ENCODE data around the gene MYO5A. TPM values are rescaled to one million over a fixed set of nuclear protein-coding genes. Genes with fewer than 3 reads are reported as not detected.

Gene MYO5A
- polyA plus RNA-seq, 1 donor (not counting 4 experiments of a cell fraction or from before 2014, with no cell fraction given) = 53.8 TPM

DNA sequence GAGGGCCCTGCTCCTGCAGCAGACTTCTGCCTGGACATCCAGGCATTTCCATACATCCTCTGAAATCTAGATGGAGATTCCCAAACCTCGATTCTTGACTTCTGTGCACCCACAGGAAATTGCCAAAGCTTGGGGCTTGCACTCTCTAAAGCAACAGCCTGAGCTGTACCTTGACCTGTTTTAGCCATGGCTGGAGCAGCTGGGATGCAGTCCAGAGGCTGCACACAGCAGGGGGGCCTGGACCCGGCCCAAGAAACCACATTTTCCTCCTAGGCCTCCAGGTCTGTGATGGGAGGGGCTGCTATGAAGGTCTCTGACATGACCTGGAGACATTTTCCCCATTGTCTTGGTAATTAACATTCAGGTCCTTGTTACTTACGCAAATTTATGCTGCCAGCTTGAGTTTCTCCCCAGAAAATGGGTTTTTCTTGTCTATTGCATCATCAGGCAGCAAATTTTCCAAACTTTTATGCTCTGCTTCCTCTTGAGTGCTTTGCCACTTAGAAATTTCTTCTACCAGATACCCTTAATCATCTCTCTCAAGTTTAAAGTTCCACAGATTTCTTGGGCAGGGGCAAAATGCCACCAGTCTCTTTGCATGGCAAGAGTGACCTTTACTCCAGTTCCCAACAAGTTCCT, 11.8 kb upstream of the MYO5A start:
- Histone ChIP-seq H3K9me1 (ENCODE audit: control insufficient read depth, extremely low read depth, insufficient read depth, low read length) (no peaks in the 10 kb centered on the region), H3K27me3 (ENCODE audit: control insufficient read depth, extremely low read depth, insufficient read depth, low read length) (no peaks in the 10 kb centered on the region), H3K27ac (ENCODE audit: control insufficient read depth, insufficient read depth, low read length) (no peak overlapping the region), H3K36me3 (ENCODE audit: control insufficient read depth in 2 of 2, extremely low read depth in 1 of 2, insufficient read depth in 2 of 2, low read length in 2 of 2) (no peaks in the 10 kb centered on the region), H3K4me1 (ENCODE audit: control insufficient read depth, extremely low read depth, insufficient read depth, low read length) (no peaks in the 10 kb centered on the region), H4K20me1 (ENCODE audit: control insufficient read depth, extremely low read depth, insufficient read depth, low read length) (no peaks in the 10 kb centered on the region), H3K9ac (ENCODE audit: control insufficient read depth, extremely low read depth, insufficient read depth, low read length) (no peak overlapping the region), H2AFZ (ENCODE audit: control insufficient read depth, low read length) (no peak overlapping the region), H3K4me3 (ENCODE audit: control insufficient read depth in 2 of 3, extremely low read depth in 1 of 3, insufficient read depth in 2 of 3, low read depth in 1 of 3, low read length in 3 of 3) (no peak overlapping the region), H3K9me3 (ENCODE audit: control insufficient read depth, low read depth, low read length) (no peaks in the 10 kb centered on the region), H3K4me2 (ENCODE audit: control insufficient read depth, extremely low read depth, insufficient read depth, low read depth, low read length) (no peak overlapping the region), H3K79me2 (ENCODE audit: control insufficient read depth, insufficient read depth, low read length) (no peaks in the 10 kb centered on the region)
- TF ChIP-seq, protein P1, sequence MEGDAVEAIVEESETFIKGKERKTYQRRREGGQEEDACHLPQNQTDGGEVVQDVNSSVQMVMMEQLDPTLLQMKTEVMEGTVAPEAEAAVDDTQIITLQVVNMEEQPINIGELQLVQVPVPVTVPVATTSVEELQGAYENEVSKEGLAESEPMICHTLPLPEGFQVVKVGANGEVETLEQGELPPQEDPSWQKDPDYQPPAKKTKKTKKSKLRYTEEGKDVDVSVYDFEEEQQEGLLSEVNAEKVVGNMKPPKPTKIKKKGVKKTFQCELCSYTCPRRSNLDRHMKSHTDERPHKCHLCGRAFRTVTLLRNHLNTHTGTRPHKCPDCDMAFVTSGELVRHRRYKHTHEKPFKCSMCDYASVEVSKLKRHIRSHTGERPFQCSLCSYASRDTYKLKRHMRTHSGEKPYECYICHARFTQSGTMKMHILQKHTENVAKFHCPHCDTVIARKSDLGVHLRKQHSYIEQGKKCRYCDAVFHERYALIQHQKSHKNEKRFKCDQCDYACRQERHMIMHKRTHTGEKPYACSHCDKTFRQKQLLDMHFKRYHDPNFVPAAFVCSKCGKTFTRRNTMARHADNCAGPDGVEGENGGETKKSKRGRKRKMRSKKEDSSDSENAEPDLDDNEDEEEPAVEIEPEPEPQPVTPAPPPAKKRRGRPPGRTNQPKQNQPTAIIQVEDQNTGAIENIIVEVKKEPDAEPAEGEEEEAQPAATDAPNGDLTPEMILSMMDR (optimal IDR thresholded peaks at IDR 0.05 in 1 of 3, IDR thresholded peaks at IDR 0.05 in 1 of 3, conservative IDR thresholded peaks at IDR 0.05 in 1 of 3; ENCODE audit: extremely low read depth in 1 of 3, insufficient read depth in 2 of 3, low read length in 3 of 3) = no peak
- TF ChIP-seq EZH2 (IDR thresholded peaks at IDR 0.05; ENCODE audit: low read length) = no peak
- DNase-seq (ENCODE audit: low read depth, low spot score) = no peak
- dilution Hi-C loops (cut with MboI; ENCODE audit: extremely low pct_ligation_motif_present, low sequenced_read_pairs) = no loop called here
- FAIRE-seq = no peak

DNA sequence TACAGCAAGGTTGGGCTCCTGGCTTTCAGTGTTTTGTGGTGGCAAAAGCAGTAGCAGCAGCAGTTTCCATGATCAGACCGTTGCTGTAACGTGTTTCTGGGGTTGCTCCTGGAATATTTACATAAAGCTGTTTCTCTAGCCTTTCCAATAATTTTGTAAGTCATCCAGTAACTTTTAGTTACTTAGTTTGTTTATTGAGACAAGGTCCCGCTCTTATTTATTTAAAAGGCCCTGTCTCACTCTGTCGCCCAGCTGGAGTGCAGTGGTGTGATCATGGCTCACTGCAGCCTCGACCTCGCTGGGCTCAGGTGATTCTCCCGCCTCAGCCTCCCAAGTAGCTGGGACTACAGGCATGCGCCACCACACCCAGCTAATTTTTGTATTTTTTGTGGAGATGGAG, 8.8 kb upstream of the MYO5A start:
- dilution Hi-C loops (cut with MboI; ENCODE audit: extremely low pct_ligation_motif_present, low sequenced_read_pairs) = no loop called here
- Histone ChIP-seq H3K9ac (ENCODE audit: control insufficient read depth, extremely low read depth, insufficient read depth, low read length) (no peak overlapping the region), H3K9me3 (ENCODE audit: control insufficient read depth, low read depth, low read length) (no peaks in the 10 kb centered on the region), H3K4me3 (ENCODE audit: control insufficient read depth in 2 of 3, extremely low read depth in 1 of 3, insufficient read depth in 2 of 3, low read depth in 1 of 3, low read length in 3 of 3) (no peak overlapping the region), H3K27ac (ENCODE audit: control insufficient read depth, insufficient read depth, low read length) (no peak overlapping the region), H3K4me1 (ENCODE audit: control insufficient read depth, extremely low read depth, insufficient read depth, low read length) (no peaks in the 10 kb centered on the region), H4K20me1 (ENCODE audit: control insufficient read depth, extremely low read depth, insufficient read depth, low read length) (no peaks in the 10 kb centered on the region), H3K9me1 (ENCODE audit: control insufficient read depth, extremely low read depth, insufficient read depth, low read length) (no peaks in the 10 kb centered on the region), H3K79me2 (ENCODE audit: control insufficient read depth, insufficient read depth, low read length) (no peaks in the 10 kb centered on the region), H2AFZ (ENCODE audit: control insufficient read depth, low read length) (no peak overlapping the region), H3K36me3 (ENCODE audit: control insufficient read depth in 2 of 2, extremely low read depth in 1 of 2, insufficient read depth in 2 of 2, low read length in 2 of 2) (no peaks in the 10 kb centered on the region), H3K27me3 (ENCODE audit: control insufficient read depth, extremely low read depth, insufficient read depth, low read length) (no peaks in the 10 kb centered on the region), H3K4me2 (ENCODE audit: control insufficient read depth, extremely low read depth, insufficient read depth, low read depth, low read length) (no peak overlapping the region)
- FAIRE-seq = no peak
- DNase-seq (ENCODE audit: low read depth, low spot score) = no peak
- TF ChIP-seq EZH2 (IDR thresholded peaks at IDR 0.05; ENCODE audit: low read length) = no peak
- TF ChIP-seq, protein P1 (optimal IDR thresholded peaks at IDR 0.05 in 1 of 3, IDR thresholded peaks at IDR 0.05 in 1 of 3, conservative IDR thresholded peaks at IDR 0.05 in 1 of 3; ENCODE audit: extremely low read depth in 1 of 3, insufficient read depth in 2 of 3, low read length in 3 of 3) = no peak
